ENCODE data around the gene SNN.

The SNN gene

DNA sequence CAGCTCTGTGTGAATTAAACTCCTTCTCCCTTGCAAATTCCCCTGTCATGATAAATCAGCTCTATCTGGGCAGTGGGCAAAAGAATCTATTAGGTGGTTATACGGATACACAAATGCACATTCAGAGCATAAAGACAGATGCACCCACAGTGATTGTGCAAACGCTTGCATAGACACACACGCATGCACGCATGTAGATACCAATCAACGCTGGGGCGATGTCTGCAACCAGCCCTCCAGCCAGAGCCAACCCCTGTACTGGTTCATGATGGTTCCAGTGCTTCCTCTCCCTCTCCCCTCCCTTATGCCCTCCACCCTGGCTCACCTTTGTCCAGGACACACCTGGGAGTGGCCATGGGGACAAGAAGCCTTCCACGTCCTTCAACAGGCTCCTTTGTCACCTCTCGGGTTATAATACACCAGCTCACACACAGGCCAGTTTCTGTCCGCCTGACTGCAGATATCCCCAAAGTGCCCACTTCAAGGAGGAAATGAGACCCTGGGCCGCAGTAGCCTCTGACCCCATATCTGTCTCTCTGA, 33.1 kb upstream of the SNN start:
- no peak for DNase-seq (ENCODE audit: low read depth)

GRCh38 chr16:11635679-11636171, 32.5 kb upstream of the SNN start:
- DNase-seq (ENCODE audit: low read depth) = no peak

- DNase-seq (ENCODE audit: low read depth) = no peak
Observed at GRCh38 chr16:11636172-11636721, 32.0 kb upstream of the SNN start.

DNA sequence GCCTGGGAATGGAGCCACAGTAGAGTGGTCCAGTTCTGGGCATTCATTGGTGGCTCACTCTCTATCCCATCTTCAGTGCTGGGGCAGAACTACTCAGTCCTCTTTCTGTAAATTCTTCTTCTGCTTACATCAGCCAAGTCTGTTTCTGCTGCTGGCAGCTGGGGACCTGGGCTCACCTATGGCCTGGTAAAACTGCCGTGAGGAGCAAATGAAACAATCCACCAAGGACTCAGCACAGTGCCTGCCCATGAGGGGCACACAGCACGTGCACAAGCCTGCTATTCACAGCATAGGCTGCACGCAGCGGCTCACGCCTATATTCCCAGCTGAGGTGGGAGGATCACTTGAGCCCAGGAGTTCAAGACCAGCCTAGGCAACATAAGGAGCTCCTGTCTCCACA, 30.9 kb upstream of the SNN start:
- DNase-seq (ENCODE audit: low read depth) = no peak

DNA sequence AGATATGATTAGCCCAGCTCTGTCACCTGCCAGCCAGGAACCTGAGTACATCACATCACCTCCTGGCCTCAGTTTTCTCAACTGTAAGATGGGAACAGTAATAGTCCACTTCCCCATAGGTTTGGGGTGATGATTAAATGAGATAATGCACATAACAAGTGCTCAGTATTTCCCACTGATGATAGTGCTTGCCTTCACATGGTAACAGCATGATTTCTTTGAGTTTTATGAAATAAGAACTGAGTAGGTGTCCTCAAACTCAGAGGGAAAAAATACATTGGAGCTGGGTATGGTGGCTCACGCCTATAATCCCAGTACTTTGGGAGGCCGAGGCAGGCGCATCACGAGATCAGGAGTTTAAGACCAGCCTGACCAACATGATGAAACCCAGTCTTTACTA, 30.1 kb upstream of the SNN start:
- no peak for DNase-seq (ENCODE audit: low read depth)

DNA sequence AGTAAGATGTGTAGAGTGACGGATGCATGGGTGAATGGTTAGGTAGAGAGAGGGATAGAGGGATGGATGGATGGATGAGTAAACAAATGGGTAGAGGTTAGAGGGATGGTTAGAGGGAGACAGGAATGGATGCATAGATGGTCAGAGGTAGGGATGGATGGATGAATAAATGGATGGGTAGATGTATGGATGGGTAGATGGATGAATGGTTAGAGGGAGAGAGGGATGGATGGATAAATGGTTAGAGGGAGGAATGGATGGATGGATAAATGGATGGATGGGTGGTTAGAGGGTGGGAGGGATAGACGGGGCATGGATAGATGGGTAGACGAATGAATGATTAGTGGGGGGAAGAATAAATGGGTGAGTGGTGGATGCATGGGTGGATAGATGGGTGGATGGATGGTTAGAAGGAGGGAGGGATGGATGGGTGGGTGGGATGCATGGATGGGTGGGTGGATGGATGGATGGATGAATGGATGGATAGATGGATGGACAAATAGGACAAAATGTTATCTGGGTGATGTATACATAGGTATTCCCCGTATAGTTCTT, 29.2 kb upstream of the SNN start:
- DNase-seq (ENCODE audit: low read depth) = no peak

GRCh38 chr16:11639925-11640899, 28.0 kb upstream of the SNN start:
- no peak for DNase-seq (ENCODE audit: low read depth)

DNA sequence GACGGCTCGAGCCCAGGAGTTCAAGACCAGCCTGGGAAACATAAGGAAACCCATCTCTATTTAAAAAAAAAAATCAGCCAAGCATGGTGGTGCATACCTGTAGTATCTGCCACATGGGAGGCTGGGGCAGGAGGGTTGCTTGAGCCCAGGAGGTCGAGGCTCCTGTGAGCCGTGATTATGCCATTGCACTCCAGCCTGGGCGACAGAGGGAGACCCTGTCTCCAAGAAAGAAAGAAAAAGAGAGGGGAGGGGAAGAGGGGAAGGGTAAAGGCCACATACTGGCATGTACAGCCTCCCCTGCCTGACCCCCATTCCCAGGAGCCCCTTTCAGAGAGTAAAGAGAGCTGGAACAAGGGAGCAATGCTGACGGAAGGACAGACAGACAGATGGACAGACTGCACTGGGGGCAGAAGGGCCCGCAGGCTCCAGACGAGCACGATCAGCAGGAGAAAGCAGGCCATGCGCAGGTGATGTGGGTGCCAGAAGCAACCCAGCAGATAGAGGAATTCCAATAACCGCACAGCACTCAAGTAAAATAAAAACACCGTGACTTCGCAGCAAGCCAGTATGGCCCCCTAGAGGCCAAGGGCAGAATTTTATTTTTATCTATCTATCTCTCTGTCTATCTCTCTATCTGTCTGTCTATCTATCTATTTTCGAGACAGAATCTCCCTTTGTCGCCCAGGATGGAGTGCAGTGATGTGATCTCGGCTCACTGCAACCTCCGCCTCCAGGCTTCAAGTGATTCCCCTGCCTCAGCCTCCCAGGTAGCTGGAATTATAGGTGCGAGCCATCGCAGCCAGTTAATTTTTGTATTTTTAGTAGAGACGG, 27.1 kb upstream of the SNN start:
- DNase-seq (ENCODE audit: low read depth) = no peak

DNA sequence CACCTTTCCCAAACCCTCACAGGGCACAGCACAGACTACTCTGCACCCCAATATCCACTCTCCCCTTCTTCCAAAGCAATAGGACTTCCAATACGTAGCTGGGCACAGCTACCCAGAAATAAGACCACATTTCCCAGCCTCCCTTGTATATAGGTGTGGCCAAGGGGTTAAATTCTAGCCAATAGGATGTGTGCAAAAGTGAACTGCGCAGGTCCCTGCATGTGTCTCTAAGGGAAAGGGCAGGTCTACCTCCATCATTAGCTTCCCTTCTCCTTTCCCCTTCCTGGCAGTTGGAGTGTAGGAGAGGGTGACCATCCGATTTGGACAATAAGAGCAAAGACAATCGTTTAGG, 25.5 kb upstream of the SNN start:
- no peak for DNase-seq (ENCODE audit: low read depth)

GRCh38 chr16:11649276-11649675, 19.0 kb upstream of the SNN start:
- DNase-seq (ENCODE audit: low read depth) = no peak

GRCh38 chr16:11650641-11651591, 17.3 kb upstream of the SNN start:
- no peak for DNase-seq (ENCODE audit: low read depth)

DNA sequence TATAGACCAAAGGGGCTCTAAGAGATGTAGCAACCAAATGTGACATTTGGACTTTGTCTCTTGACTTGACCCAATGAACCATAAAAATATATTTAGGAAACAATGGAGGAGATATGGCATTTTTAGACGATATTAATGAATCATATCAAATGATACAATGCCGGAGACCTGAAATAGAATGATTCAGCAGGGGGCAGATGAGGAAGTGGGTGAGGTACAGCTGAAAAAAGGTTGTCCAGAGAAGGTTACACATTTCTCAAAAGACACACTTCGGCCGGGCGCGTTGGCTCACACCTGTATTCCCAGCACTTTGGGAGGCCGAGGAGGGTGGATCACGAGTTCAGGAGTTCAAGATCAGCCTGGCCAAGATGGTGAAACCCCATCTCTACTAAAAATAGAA, 16.5 kb upstream of the SNN start:
- DNase-seq (ENCODE audit: low read depth) = no peak

- no peak for DNase-seq (ENCODE audit: low read depth)
Observed at GRCh38 chr16:11655655-11656054, 12.6 kb upstream of the SNN start.

- no peak for DNase-seq (ENCODE audit: low read depth)
Observed at GRCh38 chr16:11657556-11657955, 10.7 kb upstream of the SNN start.

- DNase-seq (ENCODE audit: low read depth) = no peak
Observed at GRCh38 chr16:11658896-11659708, 9.2 kb upstream of the SNN start.

DNA sequence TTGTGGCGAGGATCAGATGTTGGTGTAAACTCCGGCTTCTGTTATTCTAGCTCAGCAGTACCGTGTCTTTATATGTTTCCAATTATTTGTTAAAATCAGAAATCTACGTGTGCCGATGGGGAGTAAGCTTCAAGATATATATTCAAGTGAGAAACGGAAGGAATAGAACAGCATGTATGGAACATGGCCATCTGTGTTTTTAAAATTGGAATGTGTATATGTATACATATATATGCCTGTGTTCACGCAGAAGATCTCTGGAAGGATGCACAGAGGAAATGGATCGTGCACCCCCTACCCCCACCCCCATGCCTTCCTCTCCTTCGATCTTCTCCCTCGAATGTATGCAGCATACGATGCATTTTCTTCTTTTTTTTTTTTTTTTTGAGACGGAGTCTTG, 7.7 kb upstream of the SNN start:
- no peak for DNase-seq (ENCODE audit: low read depth)

DNA sequence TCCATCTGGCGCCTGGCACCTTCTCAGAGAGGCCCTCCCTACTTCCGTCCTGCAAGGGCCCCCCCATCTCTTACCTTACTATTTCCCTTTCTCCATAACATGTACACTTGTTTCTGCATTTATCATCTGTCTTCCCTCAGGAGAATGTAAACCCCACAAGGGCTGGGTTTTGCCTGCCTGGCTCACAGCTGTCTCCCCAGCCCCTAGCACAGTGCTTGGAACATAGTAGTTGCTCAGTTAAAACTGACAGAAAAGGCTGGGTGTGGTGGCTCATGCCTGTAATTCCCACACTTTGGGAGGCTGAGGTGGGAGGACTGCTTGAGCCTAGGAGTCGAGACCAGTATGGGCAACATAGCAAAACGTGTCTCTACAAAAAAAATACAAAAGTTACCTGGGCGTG, 5.7 kb upstream of the SNN start:
- no peak for DNase-seq (ENCODE audit: low read depth)

DNA sequence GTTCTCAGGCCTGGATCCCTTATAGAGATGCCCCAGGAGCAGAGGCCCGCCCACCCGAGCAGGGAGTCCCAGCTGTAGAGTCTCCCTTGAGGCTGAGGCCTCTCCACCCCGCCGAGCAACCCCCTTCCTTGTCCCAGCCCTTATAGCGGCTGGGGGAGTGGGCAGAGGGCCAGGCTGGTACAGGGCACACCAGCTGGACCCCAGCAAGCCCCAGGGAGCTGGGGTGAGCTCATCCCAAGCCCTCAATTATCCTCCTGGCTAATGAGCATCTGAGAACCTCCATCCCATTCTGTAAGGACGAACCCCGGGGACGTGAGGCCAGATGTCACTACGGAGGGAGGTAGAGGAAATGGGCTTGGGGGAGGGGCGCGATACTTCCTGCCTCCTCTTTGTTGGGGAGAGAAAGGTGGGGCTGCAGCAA, 3.2 kb upstream of the SNN start:
- DNase-seq (ENCODE audit: low read depth) = no peak

GRCh38 chr16:11666103-11667055, 1.9 kb upstream of the SNN start:
- no peak for DNase-seq (ENCODE audit: low read depth)
